HG03469 (cell line): Measurements from ENCODE around the gene PPP2R2B.

ENCODE experiments used
- ATAC-seq: cut with Tn5 transposase; IDR thresholded peaks from one replicate; pipeline ENCODE4 v1.9.1; 2021; ENCODE audit warnings: mild to moderate bottlenecking, moderate library complexity, moderate number of reproducible peaks; ENCODE audit not compliant: unreplicated experiment

Gene PPP2R2B

GRCh38 chr5:146667633-146668272 lies 210.8 kb downstream of the PPP2R2B start:
- no peak for ATAC-seq

GRCh38 chr5:146662229-146662628 lies 216.3 kb downstream of the PPP2R2B start:
- ATAC-seq, result no peak

GRCh38 chr5:146660376-146660960 lies 218.1 kb downstream of the PPP2R2B start:
- no peak for ATAC-seq

- ATAC-seq, result no peak
Observed at GRCh38 chr5:146659961-146660360, 218.6 kb downstream of the PPP2R2B start.

- no peak for ATAC-seq
Observed at GRCh38 chr5:146656703-146657102, 221.9 kb downstream of the PPP2R2B start.

- ATAC-seq, result no peak
Observed at GRCh38 chr5:146653560-146653959, 225.0 kb downstream of the PPP2R2B start.

GRCh38 chr5:146652547-146652946 lies 226.0 kb downstream of the PPP2R2B start:
- ATAC-seq, result no peak

- ATAC-seq, result no peak
Observed at GRCh38 chr5:146647656-146648199, 230.8 kb downstream of the PPP2R2B start.

GRCh38 chr5:146646441-146646840 lies 232.1 kb downstream of the PPP2R2B start:
- no peak for ATAC-seq

GRCh38 chr5:146645342-146645741 lies 233.2 kb downstream of the PPP2R2B start:
- ATAC-seq, result no peak

GRCh38 chr5:146644831-146645230 lies 233.7 kb downstream of the PPP2R2B start:
- no peak for ATAC-seq

- no peak for ATAC-seq
Observed at GRCh38 chr5:146643776-146644175, 234.8 kb downstream of the PPP2R2B start.

- no peak for ATAC-seq
Observed at GRCh38 chr5:146642410-146642809, 236.1 kb downstream of the PPP2R2B start.

- ATAC-seq, result no peak
Observed at GRCh38 chr5:146641941-146642340, 236.6 kb downstream of the PPP2R2B start.

GRCh38 chr5:146640285-146640896 lies 238.2 kb downstream of the PPP2R2B start:
- ATAC-seq, result no peak

- no peak for ATAC-seq
Observed at GRCh38 chr5:146635443-146635842, 243.1 kb downstream of the PPP2R2B start.

GRCh38 chr5:146633323-146633764 lies 245.2 kb downstream of the PPP2R2B start:
- no peak for ATAC-seq

- no peak for ATAC-seq
Observed at GRCh38 chr5:146632620-146633322, 245.8 kb downstream of the PPP2R2B start.

- ATAC-seq, result no peak
Observed at GRCh38 chr5:146630472-146630871, 248.1 kb downstream of the PPP2R2B start.

- no peak for ATAC-seq
Observed at GRCh38 chr5:146628950-146629349, 249.6 kb downstream of the PPP2R2B start.

- no peak for ATAC-seq
Observed at GRCh38 chr5:146626936-146627335, 251.6 kb downstream of the PPP2R2B start.
